Measurements from ENCODE around the gene MRPL48. TPM values are rescaled to one million over a fixed set of nuclear protein-coding genes. Genes with fewer than 3 reads are reported as not detected.
"Not testable (repeated sequence)": the region's sequence is repeated elsewhere in the genome, so short reads cannot be mapped to it uniquely, and the experiment has no call there.

MRPL48 gene
- polyA plus RNA-seq, 1 donor: 35.9 TPM

DNA sequence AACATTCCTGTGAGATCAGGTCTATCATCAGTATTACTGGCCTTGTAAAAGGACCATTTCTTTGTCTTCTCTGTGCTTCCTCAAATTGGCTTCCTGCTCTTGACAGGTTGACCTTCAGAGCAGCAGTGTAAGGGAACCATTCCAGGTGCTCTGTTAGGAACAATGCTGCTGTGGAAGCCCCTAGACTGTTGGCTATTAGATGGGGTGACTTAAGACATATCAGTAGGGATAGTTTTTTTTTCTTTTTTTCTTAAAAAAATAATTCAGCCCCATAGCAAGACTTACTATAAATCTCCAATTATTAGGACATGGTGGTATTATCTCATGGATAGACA lies 51.4 kb downstream of the MRPL48 start:
- DNase-seq: no peak

DNA sequence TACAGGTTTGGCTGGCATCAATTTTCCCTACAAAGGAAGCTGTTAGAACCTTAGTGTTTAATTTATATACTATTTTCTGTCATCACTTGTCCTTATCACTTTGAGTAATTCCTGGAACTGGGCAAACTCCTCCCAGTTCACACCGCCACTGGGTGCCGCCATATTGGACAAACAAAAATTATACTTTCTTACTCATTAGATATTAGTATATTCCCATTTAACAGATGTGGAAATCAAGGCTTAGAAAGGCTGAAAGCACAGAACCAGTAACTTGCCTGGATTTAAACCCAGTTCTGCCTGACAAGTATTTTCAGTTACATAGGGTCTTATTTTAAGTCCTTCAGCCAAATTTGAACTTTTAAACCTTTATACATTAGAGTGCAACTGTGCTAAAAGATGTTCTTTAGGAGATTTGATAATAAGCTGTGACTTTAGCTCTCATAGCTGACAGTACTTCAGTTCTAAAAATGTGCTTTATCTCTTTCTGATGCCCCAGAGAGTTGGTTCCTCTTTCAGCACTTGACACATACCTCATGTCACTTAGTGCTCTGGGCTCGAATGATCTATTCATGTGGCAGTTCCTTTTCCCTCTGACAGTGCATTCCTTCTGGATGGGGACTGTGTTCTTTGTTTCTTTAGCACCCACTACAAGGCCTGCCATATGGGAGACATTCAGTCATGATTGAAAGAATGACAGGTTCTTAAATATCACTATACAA lies 63.5 kb downstream of the MRPL48 start:
- no peak for DNase-seq

DNA sequence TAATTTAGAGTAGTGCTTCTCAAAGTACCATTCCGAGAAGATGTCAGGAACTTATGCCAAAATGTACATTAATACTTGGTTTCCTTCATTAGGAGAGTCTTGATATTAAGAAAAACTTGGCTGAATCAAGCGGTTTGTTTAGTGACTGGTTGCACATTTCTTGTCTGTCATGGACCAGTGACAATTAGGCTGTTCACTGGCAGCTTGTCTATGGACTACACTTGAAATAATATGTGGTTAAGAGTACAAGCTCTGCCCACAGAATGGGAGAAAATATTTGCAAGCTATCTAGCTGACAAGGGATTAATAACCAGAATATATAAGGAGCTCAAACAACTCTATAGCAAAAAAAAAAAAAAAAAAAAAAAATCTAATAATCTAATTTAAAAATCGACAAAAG lies 64.4 kb downstream of the MRPL48 start:
- no peak for DNase-seq

DNA sequence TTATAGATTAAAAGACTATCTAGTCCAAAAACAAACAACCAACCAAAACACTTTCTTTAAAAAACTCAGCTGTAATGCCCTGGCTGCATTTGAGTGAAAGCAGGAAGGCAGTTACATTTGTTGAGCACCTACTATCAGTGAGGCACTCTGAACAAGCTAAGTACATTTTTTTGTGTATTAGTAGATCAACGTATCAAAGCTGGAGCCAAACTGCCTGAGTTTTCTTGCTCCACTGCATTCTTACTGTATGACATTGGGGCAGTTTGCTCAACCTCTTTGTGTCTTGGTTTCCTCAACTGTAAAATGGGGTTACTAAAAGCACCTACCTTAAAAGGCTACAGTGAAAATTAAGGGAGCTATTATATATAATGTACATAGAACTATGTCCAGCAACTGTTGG lies 67.0 kb downstream of the MRPL48 start:
- DNase-seq: no peak

DNA sequence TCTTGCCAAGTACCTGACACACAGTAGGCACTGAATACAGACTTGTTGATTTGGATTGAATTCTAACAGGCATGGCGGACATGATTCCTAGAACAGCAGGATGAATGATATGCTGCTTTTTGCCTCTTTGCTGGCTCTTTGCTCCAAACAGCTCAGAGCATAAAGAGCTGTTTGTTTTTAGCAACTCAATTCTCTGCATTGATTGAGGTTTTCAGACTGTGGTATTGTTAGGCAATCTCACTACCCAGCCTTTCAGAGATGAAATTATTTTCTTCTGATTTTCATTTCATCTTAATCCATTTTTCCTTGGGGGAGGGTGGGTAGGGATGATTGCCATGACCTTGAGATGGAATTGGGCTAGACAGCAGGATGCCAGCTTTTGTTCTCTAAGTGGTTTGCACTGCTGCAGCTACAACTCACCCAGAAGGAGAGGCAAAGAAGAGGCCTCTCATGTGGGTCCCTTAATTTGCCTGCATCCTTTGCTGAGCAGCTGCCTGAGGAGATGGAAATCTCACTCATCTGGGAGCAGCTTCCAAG lies 68.4 kb downstream of the MRPL48 start:
- DNase-seq: no peak

DNA sequence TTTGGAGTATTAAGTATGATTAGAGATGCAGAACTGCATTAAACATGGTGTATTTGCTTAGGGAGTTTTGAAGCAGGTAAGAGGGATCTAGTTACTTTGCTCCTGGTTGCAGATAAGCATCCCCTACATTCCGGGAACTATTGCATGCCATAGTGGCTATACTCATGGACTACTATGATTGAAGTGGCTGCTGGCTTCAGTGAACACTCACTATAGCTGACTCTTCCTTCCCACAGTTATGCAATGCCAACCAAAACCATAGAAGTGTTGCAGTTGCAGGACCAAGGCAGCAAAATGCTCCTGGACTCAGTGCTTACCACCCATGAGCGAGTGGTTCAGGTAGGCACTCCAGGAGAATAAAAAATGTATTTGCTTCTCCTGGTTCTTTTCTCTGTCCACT lies 72.0 kb downstream of the MRPL48 start:
- DNase-seq: no peak

DNA sequence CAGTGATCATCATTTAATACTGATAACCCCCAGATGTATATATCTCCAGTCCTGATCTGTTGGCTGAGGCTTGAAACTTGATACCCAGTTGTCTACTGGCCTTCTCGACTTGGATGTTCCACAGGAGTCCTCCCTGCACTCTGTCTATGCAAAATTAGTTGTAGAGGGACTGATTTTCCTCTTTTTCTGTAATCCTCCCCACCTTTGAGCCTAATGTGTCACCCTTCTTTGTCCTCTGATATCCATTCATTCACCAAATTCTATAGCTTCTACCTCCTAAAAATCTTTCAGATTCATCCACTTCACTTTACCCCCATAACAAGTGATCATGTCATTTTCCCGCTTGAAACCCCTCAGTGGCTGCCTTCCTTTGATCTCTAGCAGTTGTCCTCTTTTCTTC lies 72.5 kb downstream of the MRPL48 start:
- no peak for DNase-seq

DNA sequence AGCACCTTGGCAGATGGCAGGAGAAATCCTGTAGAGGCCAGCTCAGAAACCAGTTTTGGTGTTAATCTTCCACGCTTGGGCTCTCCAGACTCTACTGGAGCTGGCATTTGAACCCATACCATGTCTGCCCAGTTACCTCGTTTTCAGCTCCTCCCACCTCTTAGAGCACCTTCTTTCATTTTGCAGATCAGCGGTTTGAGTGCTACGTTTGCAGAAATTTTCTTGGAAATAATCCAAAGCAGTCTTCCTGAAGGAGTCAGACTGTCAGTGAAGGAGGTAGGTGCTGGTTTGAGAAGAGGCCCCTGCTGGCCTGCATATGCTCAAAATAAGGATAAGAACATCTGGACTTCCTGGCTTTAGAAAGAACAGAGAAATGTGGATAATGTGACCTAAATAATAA lies 75.3 kb downstream of the MRPL48 start:
- DNase-seq: no peak

DNA sequence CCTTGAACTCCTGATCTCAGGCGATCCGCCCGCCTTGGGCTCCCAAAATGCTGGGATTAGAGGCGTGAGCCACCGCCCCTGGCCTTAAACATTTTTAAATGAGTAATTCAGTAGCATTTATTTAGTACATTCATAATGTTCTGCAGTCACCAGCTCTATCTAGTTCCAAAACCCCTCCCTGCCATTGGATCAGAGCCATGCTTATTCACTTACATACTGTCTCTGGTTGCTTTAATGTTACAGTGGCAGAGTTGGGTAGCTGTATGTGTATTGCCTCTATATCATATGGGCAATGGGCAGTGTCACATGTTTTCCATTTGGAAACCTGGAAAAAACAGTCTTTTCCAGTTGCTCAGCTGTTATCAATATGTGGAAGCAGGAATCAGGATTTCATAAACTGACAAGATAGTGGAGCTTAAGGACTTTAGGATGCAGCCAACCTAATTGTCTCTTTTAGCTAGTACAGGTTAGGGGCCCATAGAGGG lies 78.5 kb downstream of the MRPL48 start:
- peak; percentile 29 for DNase-seq

DNA sequence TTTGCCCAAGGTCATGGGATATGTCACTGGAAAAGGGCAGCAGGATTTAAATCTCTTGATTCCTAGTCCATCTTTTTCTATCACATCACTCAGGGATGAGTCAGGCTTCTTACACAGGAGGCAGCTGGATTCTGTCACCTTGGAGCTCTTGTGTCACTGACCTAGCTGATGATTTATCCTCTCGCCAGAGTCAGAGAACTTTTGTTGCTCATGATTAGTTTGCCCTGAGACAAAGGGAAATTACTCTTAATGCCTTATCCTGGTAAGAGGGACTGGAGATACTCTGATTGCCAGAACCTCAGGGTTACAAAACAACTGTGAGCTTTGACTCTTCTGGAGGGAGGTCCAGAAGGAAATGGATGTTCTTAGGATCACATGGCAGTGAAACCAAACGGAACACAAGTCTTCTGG lies 78.9 kb downstream of the MRPL48 start:
- DNase-seq: peak; percentile 30

DNA sequence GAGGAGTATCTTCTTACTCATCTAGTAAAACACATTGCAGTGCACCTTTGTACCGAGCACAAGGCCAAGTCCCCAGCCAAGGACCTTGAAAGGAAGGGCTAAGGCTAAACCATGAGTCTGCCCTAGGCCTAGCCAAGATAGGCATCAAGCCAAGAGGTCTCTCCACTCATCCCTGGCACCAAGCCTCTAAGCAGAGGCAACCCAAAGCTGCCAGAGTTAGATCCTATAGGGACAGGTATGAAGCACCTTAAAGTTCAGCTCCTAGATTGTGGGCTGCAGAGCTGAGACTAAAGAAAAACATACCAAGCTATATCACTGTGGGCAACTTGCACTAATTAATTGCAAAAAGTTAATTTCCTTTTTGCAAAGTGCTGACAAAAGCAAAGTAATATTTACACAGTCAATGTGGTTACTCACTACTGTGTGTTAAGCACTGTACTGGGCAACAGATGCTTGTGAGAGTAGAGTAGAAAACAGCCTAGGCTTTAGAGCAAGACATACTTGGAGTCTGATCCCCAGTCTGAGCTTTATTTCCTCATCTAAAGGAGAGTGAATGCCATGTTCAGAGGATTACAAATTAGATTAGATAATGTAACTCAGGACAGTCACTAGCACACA lies 81.8 kb downstream of the MRPL48 start:
- DNase-seq: no peak

DNA sequence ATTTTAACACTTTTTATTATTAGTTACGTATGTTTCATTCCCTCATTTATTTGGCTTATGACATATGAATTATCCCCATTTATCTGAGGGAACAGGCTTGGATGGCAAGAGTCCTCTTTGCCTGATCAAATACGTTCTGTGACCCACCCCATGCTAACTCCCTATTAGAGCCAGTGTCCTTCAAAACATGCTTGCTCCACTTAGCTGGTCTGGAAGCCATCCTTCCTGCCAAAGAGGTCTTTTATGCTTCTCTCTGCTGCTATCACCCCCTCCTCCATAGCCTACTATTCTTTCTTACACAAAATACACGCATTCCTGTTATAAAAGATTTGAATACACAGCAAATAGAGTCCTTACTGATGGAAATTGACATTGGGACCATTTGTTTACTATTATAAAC lies 82.6 kb downstream of the MRPL48 start:
- no peak for DNase-seq

DNA sequence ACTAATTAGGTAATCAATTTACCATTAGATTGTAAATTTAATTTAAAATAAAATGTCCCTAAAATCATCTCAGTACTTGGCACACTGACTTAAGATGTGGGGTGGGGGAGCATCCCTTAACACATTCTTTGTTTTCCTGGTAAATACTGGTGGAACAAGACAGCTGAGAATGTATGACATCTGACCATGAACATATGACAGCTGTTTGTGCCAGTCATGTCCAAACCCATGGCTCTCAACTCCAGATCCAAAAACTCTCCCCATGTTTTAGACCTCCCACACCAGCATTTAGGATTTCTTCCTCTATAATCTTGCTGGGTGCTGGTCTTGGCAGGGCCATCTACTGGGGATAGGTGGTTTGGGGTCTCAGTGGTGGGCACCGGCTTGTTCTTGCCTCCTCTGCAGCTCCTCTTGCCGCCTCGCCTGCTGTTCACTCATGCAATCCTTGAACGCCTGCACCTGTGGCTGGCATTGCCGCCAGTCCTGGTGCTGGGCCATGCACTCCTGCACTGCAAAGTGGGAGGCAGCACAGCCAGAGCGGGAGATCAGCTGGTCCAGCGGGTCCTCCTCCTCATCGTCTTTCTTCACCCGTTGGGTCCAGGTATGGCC lies 85.2 kb downstream of the MRPL48 start:
- peak; percentile 23 for DNase-seq

DNA sequence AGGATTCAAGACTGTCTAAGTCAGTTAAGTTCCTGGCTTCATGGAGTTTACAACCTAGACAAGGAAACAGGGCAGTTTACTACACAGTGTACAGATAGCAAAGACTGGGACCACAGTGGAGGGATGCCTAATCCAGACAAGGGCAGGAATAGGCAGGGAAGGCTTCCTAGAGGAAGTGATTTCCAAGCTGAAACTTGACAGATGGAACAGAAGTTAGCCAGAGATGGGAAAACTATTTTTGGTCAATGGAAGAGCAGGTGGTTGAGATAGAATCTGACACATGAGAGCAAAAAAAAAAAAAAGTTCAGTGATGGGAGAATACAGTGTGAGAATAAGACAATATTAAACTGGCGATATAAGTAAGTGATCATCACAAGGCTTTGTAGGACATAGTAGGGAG lies 87.7 kb downstream of the MRPL48 start:
- no peak for DNase-seq

DNA sequence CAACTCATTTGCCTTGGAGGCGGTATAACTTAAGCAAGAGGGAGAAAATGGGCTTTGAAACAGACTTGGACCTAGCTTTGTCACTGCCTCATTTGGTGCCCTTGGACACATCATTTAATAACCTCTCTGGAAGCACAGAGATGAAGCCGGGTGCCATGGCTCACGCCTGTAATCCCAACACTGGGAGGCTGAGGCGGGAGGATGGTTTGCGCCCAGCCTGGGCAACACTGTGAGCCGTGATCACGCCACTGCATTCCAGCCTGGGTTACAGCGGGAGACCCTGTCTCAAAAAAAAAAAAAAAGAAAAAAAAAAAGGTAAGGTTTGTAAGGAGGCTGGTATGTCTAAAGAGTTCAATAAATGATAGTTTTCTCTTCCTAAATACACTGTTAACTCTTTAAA lies 88.2 kb downstream of the MRPL48 start:
- DNase-seq: no peak

DNA sequence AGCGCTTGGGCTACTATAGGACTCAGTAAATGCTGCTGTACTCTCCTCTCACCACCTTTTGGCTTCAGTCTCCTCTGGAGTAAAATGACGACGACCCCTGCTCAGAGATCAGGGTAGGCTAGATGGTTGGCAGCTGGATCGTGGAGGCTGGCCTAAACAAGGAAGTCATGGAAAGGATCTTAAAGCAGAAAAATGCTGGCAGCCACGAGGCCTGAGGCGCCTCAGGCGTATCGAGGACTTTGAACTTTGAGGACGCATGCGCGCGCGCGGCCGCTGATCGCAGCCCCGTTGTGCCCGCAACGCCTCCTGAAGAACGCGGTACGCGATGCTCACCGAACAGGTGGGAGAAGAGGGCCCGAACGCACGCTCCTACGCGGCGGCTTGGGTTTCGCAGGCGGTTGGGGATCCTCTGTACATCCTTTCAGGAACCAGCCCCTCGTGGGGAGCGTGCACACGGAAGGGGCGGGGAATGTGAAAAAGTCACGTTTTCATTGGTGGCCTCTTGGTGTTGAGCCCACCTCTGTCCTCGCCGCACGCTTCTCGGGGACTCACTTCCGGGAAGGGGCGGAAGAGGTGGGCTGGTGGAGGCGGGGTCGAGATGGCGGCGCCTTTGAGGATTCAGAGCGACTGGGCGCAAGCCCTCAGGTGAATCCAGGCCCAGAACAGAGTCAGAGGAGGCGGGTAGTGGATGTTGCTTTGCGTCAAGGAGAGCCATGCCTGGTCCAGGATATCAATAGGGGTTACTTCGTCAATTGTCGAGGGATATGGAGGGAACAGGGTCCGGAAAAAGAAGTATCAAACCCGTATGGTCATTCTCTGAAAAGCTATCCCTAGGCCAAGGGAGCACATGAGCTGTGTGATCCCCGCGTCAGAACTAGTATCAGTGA lies 89.0 kb downstream of the MRPL48 start, which contains the start of the genes COA4 and PAAF1:
Gene COA4 (minus strand): TSS at position 423 of the 887 bp plus-strand sequence. CDS start 3,468 bp downstream, outside the sequence.
Gene PAAF1 (plus strand): TSS at position 576 of the 887 bp plus-strand sequence. CDS start 23 bp downstream, at position 599.
- peak; percentile 96 for DNase-seq

DNA sequence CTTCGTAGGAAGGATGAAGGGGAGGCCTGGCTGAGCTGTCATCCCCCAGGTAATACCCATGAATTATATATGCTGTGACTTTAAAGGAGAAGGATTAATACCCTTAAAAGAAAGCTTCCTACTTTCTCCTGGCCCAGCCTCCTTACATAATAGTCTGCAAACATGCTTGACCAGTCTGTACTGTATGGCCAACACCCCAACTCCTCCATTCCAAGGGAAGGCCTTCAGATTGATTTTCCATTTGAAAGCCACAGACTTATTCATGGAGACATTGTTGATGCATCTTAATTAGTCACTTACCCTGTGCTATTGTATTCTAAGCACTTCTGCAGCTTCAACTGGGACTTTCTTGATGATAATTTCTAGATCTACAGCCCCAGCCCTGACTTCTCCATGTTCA lies 91.1 kb downstream of the MRPL48 start:
- no peak for DNase-seq

DNA sequence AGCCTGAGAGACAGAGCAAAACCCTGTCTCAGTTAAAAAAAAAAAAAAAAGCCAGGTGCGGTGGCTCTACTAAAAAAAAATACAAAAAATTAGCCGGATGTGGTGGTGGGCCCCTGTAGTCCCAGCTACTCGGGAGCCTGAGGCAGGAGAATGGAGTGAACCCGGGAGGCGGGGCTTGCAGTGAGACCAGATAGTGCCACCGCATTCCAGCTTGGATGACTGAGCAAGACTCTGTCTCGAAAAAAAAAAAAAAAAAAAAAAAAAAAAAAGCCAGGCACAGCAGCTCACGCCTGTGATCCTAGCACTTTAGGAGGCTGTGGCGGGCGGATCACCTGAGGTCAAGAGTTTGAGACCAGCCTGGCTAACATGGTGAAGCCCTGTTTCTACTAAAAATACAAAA lies 92.8 kb downstream of the MRPL48 start:
- not testable (repeated sequence) for DNase-seq

DNA sequence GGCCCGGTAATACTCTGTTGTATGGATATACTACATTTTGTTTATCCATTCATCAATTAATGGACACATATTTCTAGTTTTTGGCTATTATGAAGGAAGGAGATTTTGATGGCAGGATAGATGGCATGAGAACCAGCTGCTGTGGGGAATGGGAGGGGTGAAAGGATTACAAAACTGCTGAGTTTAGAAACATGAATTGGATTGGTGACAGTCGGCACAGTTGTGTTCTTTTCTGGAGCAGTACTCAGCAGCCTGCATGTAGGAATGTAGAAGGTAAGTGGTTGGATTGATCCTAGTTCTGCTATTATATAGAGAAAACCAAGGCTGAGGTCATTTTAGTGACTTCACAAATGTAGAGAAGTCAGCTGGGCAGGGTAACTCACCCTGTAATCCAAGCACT lies 96.2 kb downstream of the MRPL48 start:
- DNase-seq: no peak

DNA sequence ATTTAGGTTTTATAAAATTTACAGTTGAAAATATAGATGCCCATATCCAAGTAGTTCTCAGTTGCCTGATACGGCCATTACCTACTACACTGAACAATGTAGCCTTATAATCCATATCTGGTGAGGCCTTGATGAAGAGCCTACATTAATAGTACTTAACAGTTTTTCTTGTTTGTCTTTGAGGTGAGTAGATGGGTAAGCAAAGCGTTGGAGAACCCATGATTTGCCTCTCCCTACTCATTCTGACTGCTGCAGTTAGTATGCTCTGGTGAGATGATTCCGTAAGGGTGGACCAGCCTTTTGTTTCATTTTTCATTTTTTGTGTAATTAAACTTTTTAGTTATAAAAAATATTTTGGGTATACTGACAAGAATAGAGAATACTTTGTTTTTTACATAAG lies 100.6 kb downstream of the MRPL48 start:
- DNase-seq: no peak

DNA sequence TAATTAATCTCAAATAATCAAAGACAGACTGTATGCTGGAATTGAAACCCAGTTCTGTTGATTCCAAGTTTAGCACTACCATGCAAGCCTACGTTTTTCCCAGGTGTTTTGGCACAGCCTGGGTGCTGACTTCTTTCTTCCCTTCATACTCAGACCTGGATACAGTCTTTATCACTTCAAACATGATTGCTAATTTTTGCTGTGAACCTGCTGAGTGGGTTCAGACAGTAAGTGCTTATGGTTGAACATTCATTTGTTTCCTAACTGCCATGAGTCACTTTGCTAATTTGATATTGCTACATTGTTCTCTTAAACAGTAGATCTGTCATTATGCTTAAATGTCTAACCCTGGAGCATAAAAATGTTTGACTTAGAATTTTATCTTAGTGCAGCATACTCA lies 101.3 kb downstream of the MRPL48 start:
- DNase-seq: no peak

DNA sequence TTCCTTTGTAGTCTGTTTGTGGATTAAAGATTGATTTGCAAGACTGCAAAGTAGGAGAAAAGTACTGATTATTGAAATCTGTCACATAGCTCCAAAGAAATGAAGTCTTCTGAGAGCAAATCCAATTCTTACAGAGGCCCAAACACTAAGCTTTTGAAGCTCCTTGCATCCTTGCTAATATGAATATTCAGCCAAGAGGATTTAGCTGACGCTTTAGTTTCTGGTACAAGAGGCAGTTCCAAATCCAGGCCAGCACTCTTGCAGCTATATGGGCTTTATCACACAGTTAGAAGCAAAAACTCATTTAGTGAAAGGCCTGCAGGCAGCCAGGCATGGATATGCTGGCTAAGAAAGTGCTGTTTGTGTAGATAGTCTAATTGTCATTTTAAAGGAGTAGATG lies 101.9 kb downstream of the MRPL48 start:
- DNase-seq: no peak

DNA sequence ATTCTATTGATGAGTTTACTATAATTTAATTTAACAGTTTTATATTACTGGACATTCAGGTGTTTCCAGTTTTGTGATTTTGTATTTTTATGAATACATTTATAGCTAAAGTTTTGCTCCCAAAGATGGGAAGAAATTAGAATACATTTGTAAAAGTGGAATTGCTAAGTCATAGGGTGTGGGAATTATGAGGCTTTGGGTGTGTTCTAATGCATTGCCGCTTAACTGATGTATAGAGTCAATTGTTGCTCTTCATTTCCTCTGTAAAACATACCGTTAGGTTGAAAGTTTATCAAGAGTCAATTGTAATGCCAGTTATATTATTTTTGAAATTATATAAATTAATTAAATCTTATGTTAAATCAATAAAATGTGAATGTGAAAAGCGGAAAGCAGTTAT lies 105.4 kb downstream of the MRPL48 start:
- no peak for DNase-seq
